Measurements from ENCODE around the gene UBE2S. TPM values are rescaled to one million over a fixed set of nuclear protein-coding genes. Genes with fewer than 3 reads are reported as not detected.

UBE2S gene
- total and polyA plus RNA-seq, 3 donors from 2014 or later, result 150 to 272 (median 188) TPM

GRCh38 chr19:55360902-55361301 lies 46.7 kb downstream of the UBE2S start:
- no peaks in the 10 kb centered on the region for H3K36me3 ChIP-seq (ENCODE audit: low read depth, missing control alignments)
- TF ChIP-seq POLR2A (IDR thresholded peaks at IDR 0.05) (no peak), CTCF (IDR thresholded peaks at IDR 0.05) (no peak)
- H3K27ac ChIP-seq, result no peak overlapping the region
- H3K9me3 ChIP-seq, result no peaks in the 10 kb centered on the region
- 84 to 94% methylated on average over 8 to 16 of the region's 16 CpGs for WGBS, 2 donors
- intact Hi-C loops (cut with DNase I; ENCODE audit: low total_unique reads), result no loop called here
- H3K4me3 ChIP-seq, result no peak overlapping the region
- no peak for DNase-seq
- H3K4me1 ChIP-seq, result no peaks in the 10 kb centered on the region
- no peaks in the 10 kb centered on the region for H3K27me3 ChIP-seq

- no peaks in the 10 kb centered on the region for H3K27me3 ChIP-seq
- intact Hi-C loops (cut with DNase I; ENCODE audit: low total_unique reads), result no loop called here
- no peak overlapping the region for H3K4me3 ChIP-seq
- no peaks in the 10 kb centered on the region for H3K36me3 ChIP-seq (ENCODE audit: low read depth, missing control alignments)
- DNase-seq, result no peak
- H3K9me3 ChIP-seq, result no peaks in the 10 kb centered on the region
- TF ChIP-seq POLR2A (IDR thresholded peaks at IDR 0.05) (no peak), CTCF (IDR thresholded peaks at IDR 0.05) (no peak)
- no peak overlapping the region for H3K27ac ChIP-seq
- WGBS, 2 donors, result 76 to 79% methylated on average over 29 to 32 of the region's 32 CpGs
- H3K4me1 ChIP-seq, result peaks cover 1% of the 10 kb centered on the region
Measured at GRCh38 chr19:55358943-55359908, 48.4 kb downstream of the UBE2S start.

GRCh38 chr19:55358493-55358892 lies 49.1 kb downstream of the UBE2S start:
- Histone ChIP-seq H3K4me1 (peaks cover 8% of the 10 kb centered on the region), H3K27ac (no peak overlapping the region), H3K27me3 (no peaks in the 10 kb centered on the region), H3K9me3 (no peaks in the 10 kb centered on the region), H3K4me3 (no peak overlapping the region), H3K36me3 (ENCODE audit: low read depth, missing control alignments) (no peaks in the 10 kb centered on the region)
- no peak for TF ChIP-seq CTCF (IDR thresholded peaks at IDR 0.05)
- TF ChIP-seq POLR2A (IDR thresholded peaks at IDR 0.05), result no peak
- intact Hi-C loops (cut with DNase I; ENCODE audit: low total_unique reads), result no loop called here
- DNase-seq, result no peak
- 51 to 85% methylated on average over 3 to 19 of the region's 19 CpGs for WGBS, 2 donors

GRCh38 chr19:55355213-55355821 lies 52.3 kb downstream of the UBE2S start:
- Histone ChIP-seq H3K36me3 (ENCODE audit: low read depth, missing control alignments) (no peaks in the 10 kb centered on the region), H3K4me3 (no peak overlapping the region), H3K27ac (no peak overlapping the region), H3K9me3 (no peaks in the 10 kb centered on the region), H3K27me3 (no peaks in the 10 kb centered on the region), H3K4me1 (peaks cover 8% of the 10 kb centered on the region)
- 18 to 30% methylated on average over 5 to 13 of the region's 13 CpGs for WGBS, 2 donors
- no peak for DNase-seq
- intact Hi-C loops (cut with DNase I; ENCODE audit: low total_unique reads), result no loop called here
- TF ChIP-seq POLR2A (IDR thresholded peaks at IDR 0.05), result no peak
- no peak for TF ChIP-seq CTCF (IDR thresholded peaks at IDR 0.05)
